ENCODE results near the gene MMP19.

DNA sequence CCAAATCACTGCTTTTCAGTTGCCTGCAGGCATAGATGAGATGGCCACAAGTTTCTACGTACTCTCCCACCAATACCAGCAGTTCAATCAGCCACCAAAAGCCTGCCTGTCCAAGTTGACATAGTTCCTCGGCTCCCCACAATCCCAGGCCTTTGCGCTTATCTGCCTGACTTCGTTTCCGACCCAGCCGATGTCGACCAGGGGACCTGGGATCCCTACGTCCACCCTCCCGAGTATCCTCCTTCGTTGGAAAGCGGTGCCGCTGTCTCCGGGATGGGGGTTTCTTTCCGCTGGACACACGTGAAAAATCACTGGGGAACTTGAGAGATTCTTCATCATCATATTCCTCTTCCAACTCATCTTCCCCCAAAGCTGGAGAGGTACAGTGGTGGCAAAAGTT, 14.9 kb downstream of the MMP19 start:
- no peak for TF ChIP-seq EZH2 (IDR thresholded peaks at IDR 0.05)
- TF ChIP-seq FOXP2 (optimal IDR thresholded peaks at IDR 0.05; ENCODE audit: control extremely low read depth, extremely low read length, insufficient read depth): no peak
